HFF-Myc (cell line): Measurements from ENCODE around the gene CMBL.
"Not testable (repeated sequence)": the region's sequence is repeated elsewhere in the genome, so short reads cannot be mapped to it uniquely, and the experiment has no call there.

Source experiments
- DNase-seq: peaks from one replicate; pipeline ENCODE4 v3.0.0-alpha.2; 2011; ENCODE audit warnings: low read depth; ENCODE audit errors: extremely low read depth
- H3K4me3 ChIP-seq: replicated peaks from 2 replicates; pipeline ENCODE4 v1.5.1; 2011; ENCODE audit warnings: low read depth, mild to moderate bottlenecking, control low read depth, low read length
- CTCF ChIP-seq: IDR thresholded peaks from 2 replicates; pipeline ENCODE4 v1.5.1; 2012; ENCODE audit warnings: mild to moderate bottlenecking, low read depth, low read length, control low read depth; ENCODE audit errors: missing control alignments

Gene CMBL

GRCh38 chr5:10289353-10289752, 18.3 kb downstream of the CMBL start:
- no peak for TF ChIP-seq CTCF
- H3K4me3 ChIP-seq, result no peak overlapping the region
- DNase-seq, result no peak

- TF ChIP-seq CTCF, result no peak
- no peak for DNase-seq
Measured at GRCh38 chr5:10288592-10289219, 19.0 kb downstream of the CMBL start.

GRCh38 chr5:10286862-10287227, 20.9 kb downstream of the CMBL start:
- H3K4me3 ChIP-seq, result no peak overlapping the region
- no peak for DNase-seq

More at GRCh38 chr5:10288592-10289219, 19.0 kb downstream of the CMBL start:
- H3K4me3 ChIP-seq, result no peak overlapping the region

GRCh38 chr5:10286162-10286861, 21.4 kb downstream of the CMBL start:
- DNase-seq, result no peak
- TF ChIP-seq CTCF, result no peak
- no peak overlapping the region for H3K4me3 ChIP-seq

More at GRCh38 chr5:10286862-10287227, 20.9 kb downstream of the CMBL start:
- TF ChIP-seq CTCF, result no peak

- not testable (repeated sequence) for H3K4me3 ChIP-seq, DNase-seq
Measured at GRCh38 chr5:10285362-10285761, 22.3 kb downstream of the CMBL start.

- DNase-seq, result peak; percentile 59
- TF ChIP-seq CTCF, result peak; percentile 91
- H3K4me3 ChIP-seq, result no peak overlapping the region
Measured at GRCh38 chr5:10283927-10284635, 23.6 kb downstream of the CMBL start.
